Measurements from ENCODE around the gene ELAVL1.

DNA sequence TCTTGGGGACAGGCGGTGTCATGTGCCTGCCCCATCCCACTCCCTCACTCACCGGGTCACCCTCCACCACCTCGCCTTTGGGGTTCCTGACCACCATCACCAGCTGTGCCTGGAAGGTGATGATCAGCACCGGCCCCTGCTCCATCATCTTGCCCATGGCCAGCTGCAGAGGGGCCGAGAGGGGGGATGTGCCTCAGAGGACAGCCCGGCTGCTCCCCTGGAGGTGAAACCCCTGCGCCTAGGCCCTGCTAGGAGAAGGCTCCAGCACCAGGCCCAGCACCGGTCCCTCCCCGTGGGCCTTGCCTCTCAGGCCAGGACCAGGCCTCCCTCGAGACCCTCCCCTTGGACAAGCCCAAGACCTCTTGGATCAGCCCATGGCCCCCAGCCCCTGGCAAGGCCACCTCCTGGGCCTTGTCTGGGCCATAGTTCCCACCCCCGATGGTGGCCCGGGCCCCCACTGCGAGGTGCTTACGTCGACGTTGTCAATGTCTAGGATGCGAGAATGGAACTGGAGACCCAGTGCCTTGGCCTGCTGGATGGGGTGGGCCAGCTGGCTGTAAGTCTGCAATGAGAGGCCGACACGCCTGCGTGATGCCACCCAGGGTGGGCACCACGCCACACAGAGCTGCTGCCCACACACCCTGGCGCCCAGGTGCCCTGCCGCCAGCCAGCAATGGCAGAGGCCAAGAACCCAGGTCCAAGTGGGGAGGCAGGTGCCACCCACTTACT lies 77.7 kb downstream of the ELAVL1 start:
- TF ChIP-seq, protein P1, sequence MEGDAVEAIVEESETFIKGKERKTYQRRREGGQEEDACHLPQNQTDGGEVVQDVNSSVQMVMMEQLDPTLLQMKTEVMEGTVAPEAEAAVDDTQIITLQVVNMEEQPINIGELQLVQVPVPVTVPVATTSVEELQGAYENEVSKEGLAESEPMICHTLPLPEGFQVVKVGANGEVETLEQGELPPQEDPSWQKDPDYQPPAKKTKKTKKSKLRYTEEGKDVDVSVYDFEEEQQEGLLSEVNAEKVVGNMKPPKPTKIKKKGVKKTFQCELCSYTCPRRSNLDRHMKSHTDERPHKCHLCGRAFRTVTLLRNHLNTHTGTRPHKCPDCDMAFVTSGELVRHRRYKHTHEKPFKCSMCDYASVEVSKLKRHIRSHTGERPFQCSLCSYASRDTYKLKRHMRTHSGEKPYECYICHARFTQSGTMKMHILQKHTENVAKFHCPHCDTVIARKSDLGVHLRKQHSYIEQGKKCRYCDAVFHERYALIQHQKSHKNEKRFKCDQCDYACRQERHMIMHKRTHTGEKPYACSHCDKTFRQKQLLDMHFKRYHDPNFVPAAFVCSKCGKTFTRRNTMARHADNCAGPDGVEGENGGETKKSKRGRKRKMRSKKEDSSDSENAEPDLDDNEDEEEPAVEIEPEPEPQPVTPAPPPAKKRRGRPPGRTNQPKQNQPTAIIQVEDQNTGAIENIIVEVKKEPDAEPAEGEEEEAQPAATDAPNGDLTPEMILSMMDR (IDR thresholded peaks at IDR 0.05) = no peak
- TF ChIP-seq EZH2 (IDR thresholded peaks at IDR 0.05) = no peak

Data from neural progenitor cell (in vitro differentiated cells).